KMS-11 (cell line): ENCODE results near the gene CDX4.

Source experiments
- H2AFZ ChIP-seq: fragments of 200-600 bp; sonication (generic); 2 replicates; pipeline ENCODE4 v1.6.1; 2016; ENCODE audit warnings: antibody characterized with exemption, mixed run types, low read depth
- H3K27ac ChIP-seq: fragments of 200-600 bp; sonication (generic); 2 replicates; pipeline ENCODE4 v1.6.1; 2016; ENCODE audit warnings: mild to moderate bottlenecking, mixed run types
- H3K27me3 ChIP-seq: fragments of 200-600 bp; sonication (generic); 2 replicates; pipeline ENCODE4 v1.6.1; 2017; ENCODE audit warnings: mild to moderate bottlenecking, low read depth, mixed run types, moderate library complexity; ENCODE audit not compliant: insufficient read depth
- H3K36me3 ChIP-seq: fragments of 200-600 bp; sonication (generic); 2 replicates; pipeline ENCODE4 v1.6.1; 2017; ENCODE audit warnings: mild to moderate bottlenecking, mixed run types; ENCODE audit not compliant: insufficient read depth
- H3K4me1 ChIP-seq: fragments of 200-600 bp; sonication (generic); 2 replicates; pipeline ENCODE4 v1.6.1; 2016; ENCODE audit warnings: mild to moderate bottlenecking, low read depth, mixed run types; ENCODE audit not compliant: poor library complexity, severe bottlenecking
- H3K4me2 ChIP-seq: fragments of 200-600 bp; sonication (generic); 2 replicates; pipeline ENCODE4 v1.7.0; 2016; ENCODE audit warnings: mild to moderate bottlenecking, mixed run types
- H3K4me3 ChIP-seq: fragments of 200-600 bp; sonication (generic); IDR thresholded peaks from 2 replicates; pipeline ENCODE4 v1.6.1; 2017; ENCODE audit warnings: low read depth, low read length, mixed read lengths; ENCODE audit not compliant: insufficient read depth
- H3K79me2 ChIP-seq: fragments of 200-600 bp; sonication (generic); 2 replicates; pipeline ENCODE4 v1.6.1; 2016; ENCODE audit warnings: low read depth, mixed run types; ENCODE audit not compliant: insufficient read depth
- H3K9ac ChIP-seq: fragments of 200-600 bp; sonication (generic); 2 replicates; pipeline ENCODE4 v1.6.1; 2016; ENCODE audit warnings: mild to moderate bottlenecking, mixed run types
- H4K20me1 ChIP-seq: fragments of 200-600 bp; sonication (generic); 2 replicates; pipeline ENCODE4 v1.6.1; 2016; ENCODE audit warnings: mild to moderate bottlenecking, mixed run types; ENCODE audit not compliant: insufficient read depth
- TF ChIP-seq, protein P1 (sequence below): fragments of 200-600 bp; sonication (generic); conservative IDR thresholded peaks from 2 replicates; pipeline ENCODE4 v1.6.1; 2017; ENCODE audit warnings: low read depth, mild to moderate bottlenecking, antibody characterized with exemption, low read length, moderate library complexity, mixed read lengths

CDX4 gene

DNA sequence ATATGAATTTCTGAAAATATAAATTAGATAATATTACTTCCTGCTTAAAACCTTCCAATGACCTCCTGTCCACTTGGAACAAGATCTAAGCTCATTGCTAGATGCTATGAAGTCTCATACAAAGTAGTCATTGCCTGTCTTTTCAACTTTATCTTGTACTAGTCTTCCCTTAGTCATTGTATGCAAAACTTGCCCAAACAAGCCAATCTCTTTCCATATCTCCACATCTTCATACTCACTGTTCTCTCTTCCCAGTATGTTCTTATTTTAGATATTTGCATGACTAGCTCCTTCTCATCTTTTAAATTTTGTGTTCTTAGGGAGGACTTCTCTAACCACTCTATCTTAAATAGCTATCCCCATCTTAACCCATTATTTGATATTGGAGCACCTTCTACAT lies 33.9 kb upstream of the CDX4 start:
- TF ChIP-seq, protein P1, sequence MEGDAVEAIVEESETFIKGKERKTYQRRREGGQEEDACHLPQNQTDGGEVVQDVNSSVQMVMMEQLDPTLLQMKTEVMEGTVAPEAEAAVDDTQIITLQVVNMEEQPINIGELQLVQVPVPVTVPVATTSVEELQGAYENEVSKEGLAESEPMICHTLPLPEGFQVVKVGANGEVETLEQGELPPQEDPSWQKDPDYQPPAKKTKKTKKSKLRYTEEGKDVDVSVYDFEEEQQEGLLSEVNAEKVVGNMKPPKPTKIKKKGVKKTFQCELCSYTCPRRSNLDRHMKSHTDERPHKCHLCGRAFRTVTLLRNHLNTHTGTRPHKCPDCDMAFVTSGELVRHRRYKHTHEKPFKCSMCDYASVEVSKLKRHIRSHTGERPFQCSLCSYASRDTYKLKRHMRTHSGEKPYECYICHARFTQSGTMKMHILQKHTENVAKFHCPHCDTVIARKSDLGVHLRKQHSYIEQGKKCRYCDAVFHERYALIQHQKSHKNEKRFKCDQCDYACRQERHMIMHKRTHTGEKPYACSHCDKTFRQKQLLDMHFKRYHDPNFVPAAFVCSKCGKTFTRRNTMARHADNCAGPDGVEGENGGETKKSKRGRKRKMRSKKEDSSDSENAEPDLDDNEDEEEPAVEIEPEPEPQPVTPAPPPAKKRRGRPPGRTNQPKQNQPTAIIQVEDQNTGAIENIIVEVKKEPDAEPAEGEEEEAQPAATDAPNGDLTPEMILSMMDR: no peak

DNA sequence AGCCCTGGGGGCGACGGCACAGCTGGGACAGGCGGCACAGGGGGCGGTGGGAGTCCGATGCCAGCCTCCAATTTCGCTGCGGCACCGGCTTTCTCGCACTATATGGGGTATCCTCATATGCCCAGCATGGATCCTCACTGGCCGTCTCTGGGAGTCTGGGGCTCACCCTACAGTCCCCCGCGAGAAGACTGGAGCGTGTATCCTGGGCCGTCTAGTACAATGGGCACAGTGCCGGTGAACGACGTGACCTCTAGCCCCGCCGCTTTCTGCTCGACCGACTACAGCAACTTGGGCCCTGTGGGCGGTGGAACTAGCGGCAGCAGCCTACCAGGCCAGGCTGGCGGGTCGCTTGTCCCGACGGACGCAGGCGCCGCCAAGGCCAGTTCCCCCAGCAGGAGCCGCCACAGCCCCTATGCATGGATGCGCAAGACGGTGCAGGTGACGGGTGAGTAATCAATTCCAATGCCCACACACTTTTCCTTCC lies 500 bp downstream of the CDX4 start:
- Histone ChIP-seq H3K27me3 (no peaks in the 10 kb centered on the region), H3K9ac (no peak overlapping the region), H3K4me1 (no peaks in the 10 kb centered on the region), H3K36me3 (no peaks in the 10 kb centered on the region), H3K27ac (no peak overlapping the region), H2AFZ (no peak overlapping the region), H3K4me2 (no peak overlapping the region), H4K20me1 (no peaks in the 10 kb centered on the region), H3K79me2 (no peaks in the 10 kb centered on the region), H3K4me3 (no peak overlapping the region)
- TF ChIP-seq, protein P1: no peak

More for the DNA sequence above, 33.9 kb upstream of the CDX4 start:
- Histone ChIP-seq H3K9ac (no peak overlapping the region), H4K20me1 (no peaks in the 10 kb centered on the region), H3K79me2 (no peaks in the 10 kb centered on the region), H3K36me3 (no peaks in the 10 kb centered on the region), H2AFZ (no peak overlapping the region), H3K4me1 (peaks cover 7% of the 10 kb centered on the region), H3K27me3 (no peaks in the 10 kb centered on the region), H3K4me2 (no peak overlapping the region), H3K4me3 (no peak overlapping the region), H3K27ac (no peak overlapping the region)

DNA sequence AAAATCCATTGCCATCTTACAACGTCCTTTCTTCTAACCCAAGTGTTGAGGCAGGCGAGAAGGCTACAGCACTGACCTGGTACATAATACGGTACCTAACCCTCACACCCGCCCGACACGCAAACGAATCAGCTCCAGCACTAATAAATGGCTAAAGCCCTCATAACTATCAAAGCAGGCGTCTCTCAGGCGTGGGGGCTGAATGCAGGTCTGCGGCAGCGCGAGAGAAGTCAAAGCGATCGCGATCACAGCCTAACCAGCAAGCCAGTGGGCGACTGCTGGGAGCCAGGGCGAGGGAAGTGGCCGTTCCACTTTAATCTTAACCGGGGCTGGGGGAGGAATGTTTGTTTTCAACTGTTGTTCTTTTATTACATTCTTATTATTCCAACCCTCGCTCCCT lies 1.5 kb downstream of the CDX4 start:
- no peak overlapping the region for H3K4me3 ChIP-seq
- H3K36me3 ChIP-seq: no peaks in the 10 kb centered on the region
- no peaks in the 10 kb centered on the region for H3K4me1 ChIP-seq
- H3K79me2 ChIP-seq: no peaks in the 10 kb centered on the region
- H3K27ac ChIP-seq: no peak overlapping the region
- TF ChIP-seq, protein P1: no peak
- no peak overlapping the region for H3K4me2 ChIP-seq
- H4K20me1 ChIP-seq: no peaks in the 10 kb centered on the region
- no peak overlapping the region for H2AFZ ChIP-seq
- no peak overlapping the region for H3K9ac ChIP-seq
- no peaks in the 10 kb centered on the region for H3K27me3 ChIP-seq

DNA sequence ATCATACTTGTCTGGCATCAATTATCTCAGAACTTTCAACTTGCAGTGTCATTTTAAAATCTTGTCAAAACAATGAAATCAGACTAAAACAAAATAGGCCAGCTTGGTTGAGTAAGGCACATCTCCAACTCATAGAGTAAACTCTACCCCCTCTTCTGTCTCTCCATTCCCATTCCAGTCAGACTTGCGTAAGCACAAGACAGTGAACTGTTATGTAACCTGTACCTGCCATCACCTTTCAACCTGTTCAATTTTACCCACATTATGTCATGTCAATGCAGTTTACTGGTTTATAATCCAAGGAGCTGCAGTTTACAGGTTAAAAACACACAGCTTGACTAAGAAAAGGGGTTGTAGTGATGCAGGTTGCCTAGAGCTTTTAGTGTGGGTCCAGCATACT lies 8.3 kb downstream of the CDX4 start:
- no peak overlapping the region for H3K4me3 ChIP-seq
- H3K27me3 ChIP-seq: no peaks in the 10 kb centered on the region
- H3K27ac ChIP-seq: no peak overlapping the region
- H3K4me1 ChIP-seq: no peaks in the 10 kb centered on the region
- no peaks in the 10 kb centered on the region for H3K36me3 ChIP-seq
- H3K9ac ChIP-seq: no peak overlapping the region
- H3K4me2 ChIP-seq: no peak overlapping the region
- TF ChIP-seq, protein P1: no peak
- H3K79me2 ChIP-seq: no peaks in the 10 kb centered on the region
- H4K20me1 ChIP-seq: no peaks in the 10 kb centered on the region
- no peak overlapping the region for H2AFZ ChIP-seq

DNA sequence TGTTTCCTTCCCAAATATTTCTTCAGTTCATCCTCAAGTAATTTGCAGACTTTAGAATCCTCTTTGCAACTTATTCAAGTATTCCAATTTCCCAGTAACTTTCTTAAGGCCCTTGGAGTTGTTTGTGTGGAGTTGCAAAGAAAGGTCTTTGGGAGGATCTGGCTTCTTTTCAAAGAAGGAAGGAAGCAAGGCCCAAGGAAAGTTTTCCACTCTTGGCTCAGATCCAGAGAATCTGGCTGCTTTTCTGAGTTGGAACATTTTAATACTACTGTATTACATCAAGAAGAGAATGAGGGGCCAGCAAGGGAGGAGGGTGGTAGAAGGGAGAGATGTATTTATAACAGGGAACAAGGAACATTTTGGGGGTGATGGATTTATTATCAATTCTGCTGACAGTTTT lies 10.5 kb downstream of the CDX4 start:
- H3K4me3 ChIP-seq: no peak overlapping the region
- H3K4me1 ChIP-seq: no peaks in the 10 kb centered on the region
- H4K20me1 ChIP-seq: no peaks in the 10 kb centered on the region
- H3K9ac ChIP-seq: no peak overlapping the region
- H2AFZ ChIP-seq: no peak overlapping the region
- H3K36me3 ChIP-seq: no peaks in the 10 kb centered on the region
- no peak overlapping the region for H3K4me2 ChIP-seq
- H3K79me2 ChIP-seq: no peaks in the 10 kb centered on the region
- no peak overlapping the region for H3K27ac ChIP-seq
- no peaks in the 10 kb centered on the region for H3K27me3 ChIP-seq
- TF ChIP-seq, protein P1: no peak
